ENCODE data around the gene SHOX. TPM values are rescaled to one million over a fixed set of nuclear protein-coding genes. Genes with fewer than 3 reads are reported as not detected.

SHOX gene
- total RNA-seq, 1 experiment from 2014 or later = not detected

DNA sequence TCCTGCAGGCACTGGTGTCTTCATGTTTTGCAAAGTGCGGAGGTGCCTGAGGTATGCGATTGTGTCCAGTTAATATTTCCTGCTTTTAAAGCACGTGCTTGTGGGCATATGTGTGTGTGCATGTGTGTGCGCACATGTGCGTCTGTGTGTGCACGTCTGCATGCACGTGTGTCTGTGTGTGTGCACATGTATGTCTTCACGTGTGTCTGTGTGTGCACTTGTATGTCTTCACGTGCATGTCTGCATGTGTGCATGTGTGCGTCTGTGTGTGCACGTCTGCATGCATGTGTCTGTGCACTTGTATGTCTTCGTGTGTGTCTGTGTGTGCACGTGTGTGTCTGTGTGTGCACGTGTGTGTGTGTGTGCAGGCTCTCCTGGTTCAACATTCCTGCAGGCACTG lies 49.5 kb downstream of the SHOX start:
- no peaks in the 10 kb centered on the region for H3K4me1 ChIP-seq (replicated peaks; ENCODE audit: insufficient read depth)
- H3K9me2 ChIP-seq (ENCODE audit: insufficient read depth) = no peaks in the 10 kb centered on the region
- TF ChIP-seq CTCF (conservative IDR thresholded peaks at IDR 0.05) = no peak
- no peaks in the 10 kb centered on the region for H3K79me2 ChIP-seq (ENCODE audit: low read depth)
- no peak overlapping the region for H3K27ac ChIP-seq
- H3K9me3 ChIP-seq (ENCODE audit: insufficient read depth, low read depth) = no peaks in the 10 kb centered on the region
- H3K36me3 ChIP-seq (ENCODE audit: low read depth) = no peaks in the 10 kb centered on the region
- POLR2A ChIA-PET (ENCODE audit: unreplicated experiment) = no interaction called here
- no peak overlapping the region for H2AFZ ChIP-seq
- no peak overlapping the region for H3K4me3 ChIP-seq
- BruUV-seq (replicated peaks) = no TSS peak
- peaks cover 18% of the 10 kb centered on the region for H3K27me3 ChIP-seq (ENCODE audit: insufficient read depth, low read depth)
- no peak for DNase-seq
- CTCF ChIA-PET = no interaction called here
- intact Hi-C loops (cut with micrococcal nuclease; ENCODE audit: unreplicated experiment) = no loop called here
- no peaks in the 10 kb centered on the region for H4K20me1 ChIP-seq (ENCODE audit: insufficient read depth)
- H3F3A ChIP-seq (ENCODE audit: insufficient read depth, low read depth) = no peaks in the 10 kb centered on the region
- H3K4me2 ChIP-seq = no peak overlapping the region

DNA sequence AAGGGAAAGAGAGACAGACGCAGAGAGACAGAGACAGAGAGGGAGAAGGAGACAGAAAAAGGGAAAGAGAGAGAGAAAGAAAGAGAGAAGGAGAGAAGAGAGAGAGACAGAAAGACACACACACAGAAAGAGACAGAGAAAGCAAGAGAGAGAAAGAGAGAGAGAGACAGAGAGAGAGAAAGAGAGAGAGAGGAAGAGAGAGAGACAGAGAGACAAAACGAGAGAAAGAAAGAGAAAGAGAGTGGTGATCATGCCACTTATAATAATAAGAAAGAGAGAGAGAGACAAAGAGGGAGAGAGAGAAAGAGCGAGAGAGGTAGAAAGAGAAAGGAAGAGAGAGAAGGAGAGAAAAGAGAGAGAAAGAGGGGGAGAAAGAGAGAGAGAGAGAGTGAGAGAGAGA lies 51.4 kb downstream of the SHOX start:
- Histone ChIP-seq H2AFZ (no peak overlapping the region), H3K27me3 (ENCODE audit: insufficient read depth, low read depth) (peaks cover 16% of the 10 kb centered on the region; the same call in 1 of the 2 replicates), H4K20me1 (ENCODE audit: insufficient read depth) (no peaks in the 10 kb centered on the region), H3K36me3 (ENCODE audit: low read depth) (no peaks in the 10 kb centered on the region), H3K4me1 (replicated peaks; ENCODE audit: insufficient read depth) (no peaks in the 10 kb centered on the region), H3K4me3 (no peak overlapping the region), H3F3A (ENCODE audit: insufficient read depth, low read depth) (no peaks in the 10 kb centered on the region), H3K9me2 (ENCODE audit: insufficient read depth) (no peaks in the 10 kb centered on the region), H3K27ac (no peak overlapping the region), H3K79me2 (ENCODE audit: low read depth) (no peaks in the 10 kb centered on the region), H3K9me3 (ENCODE audit: insufficient read depth, low read depth) (no peaks in the 10 kb centered on the region), H3K4me2 (no peak overlapping the region)
- TF ChIP-seq CTCF (conservative IDR thresholded peaks at IDR 0.05) (no peak), EZH2 (IDR thresholded peaks at IDR 0.05; ENCODE audit: low read depth) (no peak)
- POLR2A ChIA-PET (ENCODE audit: unreplicated experiment) = no interaction called here
- no TSS peak for BruUV-seq (replicated peaks)
- DNase-seq = no peak
- intact Hi-C loops (cut with micrococcal nuclease; ENCODE audit: unreplicated experiment) = no loop called here
- CTCF ChIA-PET = no interaction called here

- Histone ChIP-seq H3K9me2 (ENCODE audit: insufficient read depth) (no peaks in the 10 kb centered on the region), H3K9me3 (ENCODE audit: insufficient read depth, low read depth) (no peaks in the 10 kb centered on the region), H3K4me2 (no peak overlapping the region), H4K20me1 (ENCODE audit: insufficient read depth) (no peaks in the 10 kb centered on the region), H3K36me3 (ENCODE audit: low read depth) (no peaks in the 10 kb centered on the region), H2AFZ (no peak overlapping the region), H3K27ac (no peak overlapping the region), H3K4me1 (replicated peaks; ENCODE audit: insufficient read depth) (no peaks in the 10 kb centered on the region), H3K79me2 (ENCODE audit: low read depth) (no peaks in the 10 kb centered on the region), H3F3A (ENCODE audit: insufficient read depth, low read depth) (no peaks in the 10 kb centered on the region), H3K4me3 (no peak overlapping the region), H3K27me3 (ENCODE audit: insufficient read depth, low read depth) (peaks cover 19% of the 10 kb centered on the region; the same call in 1 of the 2 replicates)
- intact Hi-C loops (cut with micrococcal nuclease; ENCODE audit: unreplicated experiment) = no loop called here
- TF ChIP-seq EZH2 (IDR thresholded peaks at IDR 0.05; ENCODE audit: low read depth) = no peak
- TF ChIP-seq CTCF (conservative IDR thresholded peaks at IDR 0.05) = no peak
- POLR2A ChIA-PET (ENCODE audit: unreplicated experiment) = no interaction called here
- CTCF ChIA-PET = no interaction called here
- BruUV-seq (replicated peaks) = no TSS peak
- DNase-seq = no peak
These were observed 52.3 kb downstream of the SHOX start for GRCh38 chrX:682892-683291.
